Muscle layer of duodenum (tissue), 2 donors: ENCODE measurements around the gene ZFTA.
"Not testable (repeated sequence)": the region's sequence is repeated elsewhere in the genome, so short reads cannot be mapped to it uniquely, and the experiment has no call there.

Experiments used
- H3K27ac ChIP-seq: one replicate; pipeline ENCODE4 v1.7.0; 2013; ENCODE audit warnings: mild to moderate bottlenecking, low read length
- H3K27me3 ChIP-seq: one replicate; pipeline ENCODE4 v1.7.0; 2013; ENCODE audit warnings: low read depth, mild to moderate bottlenecking, control low read depth, low read length
- H3K36me3 ChIP-seq, 2 donors: one replicate each; pipeline ENCODE4 v1.7.0; 2013; ENCODE audit warnings: low read length in 2 of 2, control low read depth in 1 of 2, mild to moderate bottlenecking in 1 of 2; ENCODE audit not compliant: insufficient read depth in 2 of 2, control insufficient read depth in 1 of 2
- H3K4me1 ChIP-seq, 2 donors: one replicate each; pipeline ENCODE4 v1.7.0; 2013; ENCODE audit warnings: low read length in 2 of 2, mild to moderate bottlenecking in 2 of 2, control low read depth in 1 of 2, moderate library complexity in 1 of 2; ENCODE audit not compliant: insufficient read depth in 2 of 2, control insufficient read depth in 1 of 2
- H3K4me3 ChIP-seq, 2 donors: one replicate each; pipeline ENCODE4 v1.7.0; 2013; ENCODE audit warnings: low read length in 2 of 2, low read depth in 1 of 2, mild to moderate bottlenecking in 1 of 2
- H3K9me3 ChIP-seq, 2 donors: one replicate each; pipeline ENCODE4 v1.7.0; 2013; ENCODE audit warnings: low read length in 2 of 2, control low read depth in 1 of 2, mild to moderate bottlenecking in 1 of 2; ENCODE audit not compliant: control insufficient read depth in 1 of 2
- donor health status: healthy.

ZFTA gene

DNA sequence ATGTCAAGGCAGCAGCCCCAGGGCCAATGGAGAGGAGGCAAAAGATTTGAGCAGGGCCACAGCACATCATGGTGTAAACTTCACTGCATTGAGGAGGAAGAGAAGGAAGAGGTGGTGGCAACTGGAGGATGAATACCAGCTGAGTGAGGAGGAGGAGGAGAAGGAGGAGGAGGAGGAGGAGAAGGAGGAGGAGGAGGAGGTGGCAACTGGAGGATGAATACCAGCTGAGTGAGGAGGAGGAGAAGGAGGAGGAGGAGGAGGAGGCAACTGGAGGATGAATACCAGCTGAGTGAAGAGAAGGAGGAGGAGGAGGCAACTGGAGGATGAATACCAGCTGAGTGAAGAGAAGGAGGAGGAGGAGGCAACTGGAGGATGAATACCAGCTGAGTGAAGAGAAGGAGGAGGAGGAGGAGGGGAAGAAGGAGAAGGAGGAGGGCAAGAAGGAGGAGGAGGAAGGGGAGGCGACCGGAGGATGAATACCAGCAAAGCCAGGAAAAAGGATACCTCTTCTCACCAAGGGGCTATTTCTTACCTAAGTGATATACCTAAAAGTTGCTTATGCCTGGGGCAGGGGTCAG is 3.3 kb upstream of the ZFTA start:
- not testable (repeated sequence) for H3K9me3 ChIP-seq, H3K27me3 ChIP-seq, H3K36me3 ChIP-seq, H3K27ac ChIP-seq, H3K4me3 ChIP-seq
- peaks cover 5 to 18% of the 10 kb centered on the region in 2 donors for H3K4me1 ChIP-seq

DNA sequence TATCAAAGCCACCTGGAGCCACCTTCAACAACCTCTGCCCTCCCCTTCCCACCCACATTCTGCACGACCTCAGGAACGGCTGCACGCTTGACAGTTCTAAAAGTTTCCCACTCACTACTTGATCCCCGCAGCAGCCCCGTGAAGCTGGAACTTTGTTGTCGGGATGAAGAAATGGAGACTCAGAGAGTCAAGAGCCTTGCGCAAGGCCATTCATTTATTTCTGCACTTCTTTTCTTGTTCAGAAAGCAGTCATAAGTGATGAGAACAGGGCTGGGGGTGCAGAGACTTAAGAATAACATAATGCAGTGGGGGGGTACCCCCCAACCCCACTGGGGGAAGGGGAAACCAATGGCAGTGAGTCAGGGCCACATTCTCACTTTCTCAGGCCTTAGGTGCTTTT is 2.2 kb upstream of the ZFTA start:
- no peak overlapping the region for H3K27ac ChIP-seq
- no peaks in the 10 kb centered on the region for H3K27me3 ChIP-seq
- no peaks in the 10 kb centered on the region for H3K36me3 ChIP-seq
- H3K9me3 ChIP-seq, result no peaks in the 10 kb centered on the region
- H3K4me1 ChIP-seq, result peaks cover 6 to 28% of the 10 kb centered on the region in 2 donors
- no peak overlapping the region for H3K4me3 ChIP-seq

DNA sequence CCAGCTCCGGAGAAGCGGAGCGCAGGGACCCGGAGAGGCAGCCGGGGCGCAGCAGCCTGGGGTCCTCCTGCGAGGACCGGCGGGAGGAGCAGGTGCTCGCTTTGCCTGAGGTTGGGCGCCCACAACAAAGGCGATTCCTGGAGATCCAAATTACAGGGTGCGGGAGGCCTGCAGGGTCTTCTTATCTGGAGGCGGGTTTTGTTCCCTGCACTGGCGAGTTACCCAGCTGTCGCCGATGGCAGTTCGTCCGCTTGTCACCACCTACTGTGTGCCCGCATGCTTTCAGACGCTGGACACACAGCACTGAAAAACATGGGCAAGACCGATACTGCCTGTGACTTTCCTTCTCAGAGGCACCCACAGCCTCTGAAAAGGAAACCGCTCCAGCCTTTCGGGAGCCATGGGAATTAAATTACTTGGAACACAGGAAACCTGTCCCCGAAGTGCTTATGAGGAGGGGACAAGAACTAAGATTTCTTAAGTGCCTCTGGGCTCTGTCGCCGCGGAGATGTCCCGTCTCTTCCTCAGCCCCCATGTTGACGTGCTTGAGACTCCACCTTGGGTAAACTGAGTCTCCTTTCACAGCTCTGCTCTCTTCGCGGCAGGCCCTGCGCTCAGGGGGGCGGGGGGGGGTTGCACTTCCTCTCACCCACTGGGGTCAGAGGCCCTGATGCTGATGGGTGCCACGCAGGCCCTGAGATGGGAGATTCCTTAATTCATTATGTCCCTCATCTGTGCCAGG is 1.3 kb upstream of the ZFTA start:
- no peaks in the 10 kb centered on the region for H3K9me3 ChIP-seq
- H3K27me3 ChIP-seq, result no peaks in the 10 kb centered on the region
- no peaks in the 10 kb centered on the region for H3K36me3 ChIP-seq
- H3K4me1 ChIP-seq, result peaks cover 6 to 36% of the 10 kb centered on the region in 2 donors
- peak overlapping the region; percentile 4 to 70 for H3K4me3 ChIP-seq
- no peak overlapping the region for H3K27ac ChIP-seq

DNA sequence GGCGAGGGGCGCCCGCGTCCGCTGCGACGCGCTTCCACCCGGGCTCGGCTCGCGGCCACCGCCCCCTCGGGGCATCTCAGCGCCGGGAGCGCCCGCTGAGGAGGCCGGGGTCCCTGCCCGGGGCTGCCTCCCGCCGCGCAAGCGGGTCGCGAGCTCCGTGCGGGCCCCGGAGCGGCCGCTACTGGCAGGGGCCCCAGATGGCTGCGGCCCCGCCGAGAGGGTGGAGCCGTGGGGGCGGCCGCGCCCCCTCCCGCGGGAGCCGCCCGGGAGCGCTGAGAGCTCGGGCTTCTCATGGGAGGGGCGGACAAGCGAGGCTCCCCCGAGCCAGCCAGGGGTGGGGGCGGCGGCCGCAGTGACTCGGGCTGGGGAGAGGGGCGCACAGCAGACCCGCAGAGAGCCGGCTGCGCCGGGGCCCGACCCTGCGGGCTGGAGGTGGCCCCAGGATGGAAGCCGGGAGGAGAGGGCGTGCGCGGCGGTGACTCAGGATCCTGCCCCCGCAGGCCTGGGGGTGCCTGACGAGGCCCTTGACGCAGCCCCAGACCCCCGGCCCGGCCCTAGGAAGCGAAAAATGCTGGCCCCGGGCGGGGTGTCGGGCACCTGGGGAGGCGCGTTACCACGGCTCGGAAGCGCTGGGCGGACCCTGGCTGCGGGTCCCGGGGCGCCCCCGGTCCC is 603 bp upstream of the ZFTA start:
- H3K4me3 ChIP-seq, result peak overlapping the region in 1 of 2 donors; percentile 70
- no peak overlapping the region for H3K27ac ChIP-seq
- H3K4me1 ChIP-seq, result peaks cover 6 to 43% of the 10 kb centered on the region in 2 donors
- no peaks in the 10 kb centered on the region for H3K27me3 ChIP-seq
- no peaks in the 10 kb centered on the region for H3K36me3 ChIP-seq
- H3K9me3 ChIP-seq, result no peaks in the 10 kb centered on the region

DNA sequence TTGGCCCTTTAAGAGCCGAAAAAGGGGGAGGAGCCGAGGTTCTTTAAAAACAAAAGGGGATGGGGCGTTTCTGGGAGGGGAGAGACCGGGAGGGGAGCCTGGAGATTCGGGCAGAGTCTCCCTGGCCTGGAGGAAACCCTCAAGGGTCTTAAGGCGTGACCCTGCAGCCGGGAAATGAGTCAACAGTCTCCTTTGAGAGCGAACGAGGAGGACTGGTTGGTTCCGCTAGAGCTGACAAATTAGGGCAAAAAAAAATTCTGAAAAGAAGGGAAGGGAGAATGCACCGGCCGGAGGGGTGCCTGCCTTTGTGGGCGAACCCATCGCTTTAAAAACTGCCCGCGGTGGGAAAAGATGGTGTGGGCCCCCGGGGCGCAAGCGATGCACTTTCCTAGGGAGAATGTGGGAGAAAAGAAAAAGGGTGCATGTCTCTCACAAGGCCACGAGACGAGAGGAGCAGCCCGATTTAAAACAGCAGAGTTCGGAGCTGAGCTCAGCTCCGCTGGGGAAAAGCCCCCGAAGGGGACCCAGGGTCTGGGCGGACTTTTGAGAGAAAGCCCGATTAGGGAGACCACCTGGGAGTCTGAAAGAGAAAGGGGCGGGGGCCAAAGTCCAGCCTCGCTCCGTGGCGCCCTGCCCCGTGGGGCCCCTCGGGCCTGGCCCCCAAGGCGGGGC is 874 bp downstream of the ZFTA start:
- Histone ChIP-seq H3K9me3 (no peaks in the 10 kb centered on the region), H3K27me3 (no peaks in the 10 kb centered on the region), H3K4me3 (peak overlapping the region; percentile 67 to 94), H3K36me3 (no peaks in the 10 kb centered on the region), H3K27ac (peak overlapping the region; percentile 13), H3K4me1 (peaks cover 6 to 44% of the 10 kb centered on the region in 2 donors)

DNA sequence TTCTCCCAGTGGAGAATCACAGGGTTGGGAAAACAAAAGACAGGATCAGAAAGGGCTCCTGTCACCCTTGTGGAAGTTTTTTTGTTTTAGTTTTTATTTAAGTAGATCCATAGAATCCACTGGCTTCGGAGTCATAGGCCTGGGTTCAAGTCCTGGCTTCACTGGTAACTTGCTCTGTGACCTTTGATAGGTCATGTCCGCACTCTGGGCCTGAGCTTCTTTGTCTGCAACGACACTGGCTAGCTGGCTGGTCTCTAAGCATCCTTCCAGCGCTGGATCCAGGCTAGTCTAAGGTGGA is 1.4 kb downstream of the ZFTA start:
- Histone ChIP-seq H3K36me3 (no peaks in the 10 kb centered on the region), H3K9me3 (no peaks in the 10 kb centered on the region), H3K4me3 (peak overlapping the region; percentile 67 to 94), H3K27me3 (no peaks in the 10 kb centered on the region), H3K4me1 (peaks cover 6 to 46% of the 10 kb centered on the region in 2 donors), H3K27ac (peak overlapping the region; percentile 13)

DNA sequence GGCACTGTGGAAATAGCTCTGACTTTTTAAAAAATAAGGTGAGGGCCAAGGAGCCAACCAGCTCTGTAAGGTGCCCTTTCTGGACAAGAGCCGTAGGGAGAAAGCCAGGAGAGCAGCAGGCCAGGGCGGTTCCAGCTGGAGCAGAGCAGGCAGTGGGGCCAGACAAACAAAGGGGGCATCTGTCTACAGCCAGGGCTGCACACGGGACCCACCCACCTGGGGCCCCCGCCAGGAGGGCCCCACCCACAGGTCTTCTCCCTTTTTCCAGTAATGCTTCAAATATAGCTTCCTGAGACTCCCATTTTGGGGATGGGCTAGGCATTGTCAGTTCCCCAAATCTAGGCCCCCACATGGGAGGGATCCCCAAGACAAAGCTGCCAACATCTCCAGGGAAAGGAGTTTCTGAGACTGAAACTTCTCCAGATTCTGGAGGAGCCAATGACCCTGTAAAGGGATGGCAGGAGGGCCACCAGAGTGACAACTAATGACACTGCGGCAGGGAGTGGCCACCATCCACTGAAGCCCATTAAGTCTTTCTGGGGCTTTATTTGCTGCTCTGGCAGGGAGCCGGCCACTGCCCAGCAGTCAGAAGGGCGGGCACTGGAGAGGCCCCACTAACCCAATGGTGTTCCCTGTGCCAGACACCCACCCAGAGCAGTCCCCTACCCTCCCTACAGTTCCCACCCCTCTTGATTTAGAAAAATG is 1.9 kb downstream of the ZFTA start:
- no peaks in the 10 kb centered on the region for H3K27me3 ChIP-seq
- peak overlapping the region; percentile 13 for H3K27ac ChIP-seq
- peak overlapping the region; percentile 67 to 94 for H3K4me3 ChIP-seq
- H3K4me1 ChIP-seq, result peaks cover 6 to 50% of the 10 kb centered on the region in 2 donors
- no peaks in the 10 kb centered on the region for H3K9me3 ChIP-seq
- no peaks in the 10 kb centered on the region for H3K36me3 ChIP-seq

DNA sequence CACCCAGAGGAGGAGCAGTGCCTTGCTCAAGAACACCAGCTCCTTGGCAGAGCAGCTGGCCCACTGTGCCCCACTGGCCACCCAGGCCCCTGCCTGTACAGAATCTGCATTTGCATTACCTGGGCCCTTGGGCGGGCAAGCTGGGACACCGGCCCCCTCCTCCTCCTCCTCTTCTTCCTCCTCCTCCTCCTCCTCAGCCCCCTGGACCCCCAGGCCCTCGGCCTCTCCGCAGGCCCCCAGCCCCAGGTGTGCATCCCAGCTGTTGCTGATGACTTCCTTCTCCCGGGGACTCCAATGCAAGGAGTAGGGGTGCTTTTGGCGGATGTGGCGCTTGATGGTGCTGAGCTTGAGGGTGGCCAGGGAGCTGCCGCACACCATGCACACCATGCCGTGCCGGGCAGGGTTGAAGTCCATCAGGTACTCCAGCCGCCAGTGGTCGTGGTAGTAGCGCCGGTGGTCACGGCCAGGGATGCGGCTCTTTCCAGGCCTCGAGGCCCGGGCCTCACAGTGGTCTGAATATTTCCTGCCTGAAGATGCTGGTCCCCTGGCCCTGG is 2.8 kb downstream of the ZFTA start:
- no peaks in the 10 kb centered on the region for H3K9me3 ChIP-seq
- no peak overlapping the region for H3K27ac ChIP-seq
- H3K27me3 ChIP-seq, result no peaks in the 10 kb centered on the region
- H3K36me3 ChIP-seq, result no peaks in the 10 kb centered on the region
- H3K4me3 ChIP-seq, result no peak overlapping the region
- H3K4me1 ChIP-seq, result peaks cover 6 to 54% of the 10 kb centered on the region in 2 donors

DNA sequence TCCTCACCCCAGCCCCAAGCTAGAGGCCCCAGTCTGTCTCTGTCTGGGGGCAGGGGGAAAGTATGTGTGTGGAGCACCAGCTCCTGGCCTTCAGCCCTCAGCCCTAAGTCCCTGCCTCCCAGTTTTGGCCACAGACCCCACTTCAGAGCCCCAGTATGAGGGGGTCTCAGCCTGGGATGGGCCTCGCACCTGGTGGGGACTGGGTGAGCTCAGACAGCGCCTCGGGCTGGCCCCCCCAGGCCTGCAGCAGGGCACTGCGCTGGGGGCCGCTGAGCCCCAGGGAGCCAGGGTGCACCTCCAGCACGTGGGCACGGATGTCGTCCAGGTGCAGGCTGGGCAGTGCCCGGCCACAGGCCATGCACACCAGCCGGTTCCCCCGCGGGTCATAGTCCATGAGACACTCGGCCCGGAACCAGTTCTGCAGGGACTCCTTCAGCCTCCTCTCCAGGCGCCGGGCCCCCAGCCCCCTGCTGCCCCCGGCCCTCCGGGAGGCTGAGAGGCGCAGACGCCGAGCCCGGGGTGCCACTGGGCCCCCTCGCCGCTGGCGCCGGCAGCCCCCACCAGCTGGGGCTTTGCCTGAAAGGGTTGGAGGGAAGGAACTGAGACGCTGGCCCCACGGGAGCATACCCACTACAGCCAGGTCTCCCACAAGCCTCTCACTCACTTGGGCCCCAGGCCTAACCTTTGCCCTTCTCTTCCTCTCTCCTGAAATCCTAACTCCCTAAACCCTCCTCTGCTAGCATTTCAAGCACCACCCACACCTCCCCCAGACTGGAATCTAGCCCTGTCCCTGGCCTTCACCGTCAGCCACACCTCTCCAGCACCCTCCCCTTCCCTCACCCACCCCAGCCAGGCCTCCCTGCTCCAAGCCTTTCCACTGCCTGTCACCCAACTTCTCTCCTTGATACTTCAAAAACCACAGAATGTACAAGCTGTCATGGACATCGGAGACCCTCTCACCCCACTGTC is 3.6 kb downstream of the ZFTA start:
- Histone ChIP-seq H3K4me1 (peaks cover 6 to 49% of the 10 kb centered on the region in 2 donors), H3K27ac (no peak overlapping the region), H3K27me3 (no peaks in the 10 kb centered on the region), H3K36me3 (no peaks in the 10 kb centered on the region), H3K9me3 (no peaks in the 10 kb centered on the region), H3K4me3 (peak overlapping the region in 1 of 2 donors; percentile 77)

DNA sequence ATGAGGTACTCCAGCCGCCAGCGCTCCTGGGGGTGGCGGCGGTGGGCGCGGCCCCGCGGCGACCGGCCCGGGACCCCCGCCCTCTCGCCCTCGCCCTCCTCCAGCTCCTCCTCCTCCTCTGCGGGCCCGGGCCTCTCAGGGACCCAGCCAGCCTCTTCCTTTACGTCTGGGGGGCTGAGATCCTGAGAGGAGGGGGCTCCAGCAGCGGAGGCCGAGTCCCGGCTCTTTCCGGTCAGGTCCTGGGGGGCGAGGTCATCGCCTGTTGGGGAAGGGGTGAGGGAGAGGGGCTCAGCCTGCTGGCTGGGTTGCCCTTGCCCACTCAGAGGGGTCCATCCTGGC is 4.3 kb downstream of the ZFTA start:
- Histone ChIP-seq H3K4me3 (peak overlapping the region in 1 of 2 donors; percentile 77), H3K4me1 (peaks cover 6 to 43% of the 10 kb centered on the region in 2 donors), H3K27ac (no peak overlapping the region)

More for the DNA sequence above, 4.3 kb downstream of the ZFTA start:
- no peaks in the 10 kb centered on the region for H3K27me3 ChIP-seq
- H3K36me3 ChIP-seq, result no peaks in the 10 kb centered on the region
- H3K9me3 ChIP-seq, result no peaks in the 10 kb centered on the region
